Endothelial cell of umbilical vein (primary cell): ENCODE measurements around the gene TMTC1. TPM values are rescaled to one million over a fixed set of nuclear protein-coding genes. Genes with fewer than 3 reads are reported as not detected.

ENCODE experiments used
- BruUV-seq: library from RNA; stranded (reverse); fragments of 400-500 nt; replicated peaks from 2 replicates; lab custom pipeline; 2021; lab: Mats Ljungman, UMichigan
- CTCF ChIA-PET: fragments of 300-600, 350-600 bp; sonication (Branson Sonifier 250); formaldehyde crosslinking; loops from one replicate; lab custom pipeline; 2021; ENCODE audit warnings: antibody characterized with exemption, inconsistent platforms; lab: Charles Lee
- POLR2A ChIA-PET: fragments of 300-600, 350-600 bp; sonication (Branson Sonifier 250); formaldehyde crosslinking; loops from one replicate; lab custom pipeline; 2021; ENCODE audit warnings: antibody characterized with exemption, inconsistent platforms; lab: Charles Lee
- DNase-seq: peaks from one replicate; pipeline ENCODE4 v3.0.0-alpha.2; 2011; ENCODE audit warnings: low read depth, low spot score
- FAIRE-seq: peaks from 2 replicates; lab custom pipeline; 2011; peaks lifted over from hg19 to GRCh38; lab: Jason Lieb, UNC
- H2AFZ ChIP-seq: 2 replicates; pipeline ENCODE4 v1.6.0; 2012; ENCODE audit warnings: low read depth, low read length, control low read depth, inconsistent platforms
- H3K27ac ChIP-seq: 2 replicates; pipeline ENCODE4 v1.5.1; 2011; ENCODE audit warnings: low read depth, mild to moderate bottlenecking, control low read depth, low read length, moderate library complexity; ENCODE audit not compliant: insufficient read depth
- H3K27me3 ChIP-seq, 2 experiments: 2 replicates each; pipeline versions ENCODE4 v1.6.0 to v1.6.1; 2011; ENCODE audit warnings: low read length in 2 of 2, mixed read lengths in 1 of 2; ENCODE audit not compliant: control insufficient read depth in 2 of 2, insufficient read depth in 2 of 2
- H3K36me3 ChIP-seq, 2 experiments: 2 replicates in 1 of 2; 3 replicates in 1 of 2; pipeline ENCODE4 v1.5.1; 2011; ENCODE audit warnings: low read length in 2 of 2, mild to moderate bottlenecking in 1 of 2, moderate library complexity in 1 of 2; ENCODE audit not compliant: control insufficient read depth in 2 of 2, insufficient read depth in 2 of 2; ENCODE audit errors: extremely low read depth in 1 of 2
- H3K4me1 ChIP-seq: 3 replicates; pipeline ENCODE4 v1.5.1; 2011; ENCODE audit warnings: mild to moderate bottlenecking, low read length; ENCODE audit not compliant: control insufficient read depth, insufficient read depth; ENCODE audit errors: extremely low read depth
- H3K4me2 ChIP-seq: 2 replicates; pipeline ENCODE4 v1.6.1; 2011; ENCODE audit warnings: low read length, control low read depth, mixed read lengths; ENCODE audit not compliant: insufficient read depth
- H3K4me3 ChIP-seq, 3 experiments: fragments of 200-600 bp in 1 of 3; sonication (generic), shearing (Covaris generic) in 1 of 3; replicated peaks in 1 of 3; 2 replicates each; pipeline ENCODE4 v1.5.1; 2011 to 2016; ENCODE audit warnings: control low read depth in 3 of 3, low read length in 3 of 3, mild to moderate bottlenecking in 2 of 3, inconsistent platforms in 1 of 3, low read depth in 1 of 3, moderate library complexity in 1 of 3; ENCODE audit not compliant: insufficient read depth in 1 of 3
- H3K79me2 ChIP-seq: 2 replicates; pipeline ENCODE4 v1.6.0; 2012; ENCODE audit warnings: low read length, inconsistent platforms; ENCODE audit not compliant: control insufficient read depth, insufficient read depth
- H3K9ac ChIP-seq: replicated peaks from 2 replicates; pipeline ENCODE3; 2011; ENCODE audit warnings: low read length, control low read depth; ENCODE audit not compliant: insufficient read depth; ENCODE audit errors: extremely low read depth
- H3K9me1 ChIP-seq: replicated peaks from 3 replicates; pipeline ENCODE4 v1.6.0; 2011; ENCODE audit warnings: mild to moderate bottlenecking, low read length; ENCODE audit not compliant: control insufficient read depth, insufficient read depth; ENCODE audit errors: extremely low read depth
- H3K9me3 ChIP-seq: replicated peaks from 2 replicates; pipeline ENCODE4 v1.5.1; 2012; ENCODE audit warnings: low read length, inconsistent platforms; ENCODE audit not compliant: control insufficient read depth, insufficient read depth
- H4K20me1 ChIP-seq: replicated peaks from 2 replicates; pipeline ENCODE3; 2011; ENCODE audit warnings: mild to moderate bottlenecking, low read length; ENCODE audit not compliant: control insufficient read depth, insufficient read depth; ENCODE audit errors: extremely low read depth
- EZH2 ChIP-seq: IDR thresholded peaks from 2 replicates; pipeline ENCODE4 v1.6.1; 2012; ENCODE audit warnings: borderline replicate concordance, low read depth, mild to moderate bottlenecking, moderate library complexity, low read length, inconsistent platforms; ENCODE audit not compliant: severe bottlenecking
- FOS ChIP-seq: IDR thresholded peaks from 2 replicates; pipeline ENCODE4 v1.6.1; 2011; ENCODE audit warnings: mild to moderate bottlenecking, low read length, moderate library complexity, borderline replicate concordance; ENCODE audit not compliant: insufficient read depth
- GATA2 ChIP-seq: IDR thresholded peaks from 2 replicates; pipeline ENCODE4 v1.7.0; 2011; ENCODE audit warnings: low read depth, mild to moderate bottlenecking, moderate library complexity, mixed read lengths, low read length; ENCODE audit not compliant: insufficient read length, insufficient read depth
- JUN ChIP-seq: IDR thresholded peaks from 2 replicates; pipeline ENCODE4 v1.6.1; 2011; ENCODE audit warnings: borderline replicate concordance, low read depth; ENCODE audit not compliant: insufficient read length, insufficient read depth
- MYC ChIP-seq: IDR thresholded peaks from one replicate; pipeline ENCODE4 v1.6.1; 2011; ENCODE audit warnings: mild to moderate bottlenecking, low read depth, low read length
- POLR2A ChIP-seq: IDR thresholded peaks from 2 replicates; pipeline ENCODE4 v1.6.1; 2012; ENCODE audit warnings: low read depth, mild to moderate bottlenecking, control low read depth, low read length
- POLR2AphosphoS5 ChIP-seq: IDR thresholded peaks from 2 replicates; pipeline ENCODE4 v1.6.1; 2012; ENCODE audit warnings: low read depth, mild to moderate bottlenecking, control low read depth, low read length, moderate library complexity; ENCODE audit not compliant: insufficient read depth
- dilution Hi-C: fragments of 300-500 bp; cut with MboI; formaldehyde crosslinking; loops from one replicate; pipeline ENCODE4 v1.15.0; 2019; ENCODE audit warnings: low sequenced_read_pairs; ENCODE audit not compliant: extremely low pct_ligation_motif_present
- intact Hi-C: fragments of 100-400 bp; cut with micrococcal nuclease; formaldehyde crosslinking; loops from one replicate; pipeline ENCODE4 v1.10.0; 2022
- polyA plus RNA-seq, 4 experiments: library from polyadenylated mRNA; depleted of rRNA in 3 of 4; stranded (reverse) in 3 of 4; unstranded in 1 of 4; fragments of >200 nt; gene quantifications; 2 replicates each; pipeline versions ENCODE4 v1.2.1 to v1.2.3, GENCODE V29; 2011 to 2012; ENCODE audit warnings: missing spikeins in 1 of 4
- total RNA-seq: library from RNA; stranded (reverse); gene quantifications from 2 replicates; pipeline ENCODE4 v1.2.3, GENCODE V29; 2021
- TF ChIP-seq, protein P1 (sequence below), 2 donors: IDR thresholded peaks; 1 replicate in 1 of 2; 2 replicates in 1 of 2; pipeline ENCODE4 v1.5.1; 2011; ENCODE audit warnings: low read length in 2 of 2, mild to moderate bottlenecking in 2 of 2, moderate library complexity in 2 of 2, control low read depth in 1 of 2, inconsistent platforms in 1 of 2, low read depth in 1 of 2; ENCODE audit not compliant: insufficient read depth in 1 of 2; ENCODE audit errors: extremely low read depth in 1 of 2
- TF ChIP-seq, protein P2 (sequence below): IDR thresholded peaks from 2 replicates; pipeline ENCODE4 v1.6.1; 2011; ENCODE audit not compliant: insufficient read depth, insufficient read length

Gene TMTC1
- total and polyA plus RNA-seq, 2 donors (not counting 3 experiments of a cell fraction or from before 2014, with no cell fraction given), result 5.4 to 5.9 TPM

DNA sequence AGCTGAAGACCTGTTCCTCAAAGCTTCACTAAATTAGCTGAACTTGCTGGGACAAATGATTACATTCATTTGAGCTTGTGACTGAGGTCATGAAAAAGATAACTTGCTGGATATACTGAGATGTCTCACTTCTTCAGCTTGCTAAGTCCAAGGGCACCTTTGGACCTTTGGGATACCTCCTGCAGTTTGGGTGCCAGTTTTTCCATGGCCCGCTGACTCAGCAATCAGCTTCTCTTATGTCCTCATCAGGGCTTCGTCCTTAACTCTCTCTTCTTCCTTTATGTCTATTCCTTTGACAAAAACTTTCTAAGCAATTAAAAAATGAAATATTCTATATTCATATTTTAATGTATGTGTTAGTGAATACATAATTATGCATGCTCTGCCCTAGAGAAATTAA, 331.9 kb downstream of the TMTC1 start:
- BruUV-seq, result no TSS peak
- no peak for DNase-seq
- POLR2A ChIA-PET, result no interaction called here
- Histone ChIP-seq H3K27ac (no peak overlapping the region), H3K36me3 (no peaks in the 10 kb centered on the region), H3K79me2 (no peaks in the 10 kb centered on the region), H3K9ac (no peak overlapping the region), H3K9me1 (no peaks in the 10 kb centered on the region), H2AFZ (no peak overlapping the region), H3K27me3 (no peaks in the 10 kb centered on the region), H3K4me1 (no peaks in the 10 kb centered on the region), H3K4me2 (no peak overlapping the region), H3K4me3 (no peak overlapping the region), H4K20me1 (no peaks in the 10 kb centered on the region), H3K9me3 (no peaks in the 10 kb centered on the region)
- dilution Hi-C loops, result no loop called here
- TF ChIP-seq POLR2A (no peak), FOS (no peak), MYC (no peak), EZH2 (no peak), JUN (no peak), GATA2 (no peak), POLR2AphosphoS5 (no peak)
- TF ChIP-seq, protein P1, sequence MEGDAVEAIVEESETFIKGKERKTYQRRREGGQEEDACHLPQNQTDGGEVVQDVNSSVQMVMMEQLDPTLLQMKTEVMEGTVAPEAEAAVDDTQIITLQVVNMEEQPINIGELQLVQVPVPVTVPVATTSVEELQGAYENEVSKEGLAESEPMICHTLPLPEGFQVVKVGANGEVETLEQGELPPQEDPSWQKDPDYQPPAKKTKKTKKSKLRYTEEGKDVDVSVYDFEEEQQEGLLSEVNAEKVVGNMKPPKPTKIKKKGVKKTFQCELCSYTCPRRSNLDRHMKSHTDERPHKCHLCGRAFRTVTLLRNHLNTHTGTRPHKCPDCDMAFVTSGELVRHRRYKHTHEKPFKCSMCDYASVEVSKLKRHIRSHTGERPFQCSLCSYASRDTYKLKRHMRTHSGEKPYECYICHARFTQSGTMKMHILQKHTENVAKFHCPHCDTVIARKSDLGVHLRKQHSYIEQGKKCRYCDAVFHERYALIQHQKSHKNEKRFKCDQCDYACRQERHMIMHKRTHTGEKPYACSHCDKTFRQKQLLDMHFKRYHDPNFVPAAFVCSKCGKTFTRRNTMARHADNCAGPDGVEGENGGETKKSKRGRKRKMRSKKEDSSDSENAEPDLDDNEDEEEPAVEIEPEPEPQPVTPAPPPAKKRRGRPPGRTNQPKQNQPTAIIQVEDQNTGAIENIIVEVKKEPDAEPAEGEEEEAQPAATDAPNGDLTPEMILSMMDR (IDR thresholded peaks at IDR 0.05; ENCODE audit: extremely low read depth in 1 of 2, insufficient read depth in 1 of 2, low read depth in 1 of 2, low read length in 2 of 2), result no peak
- TF ChIP-seq, protein P2, sequence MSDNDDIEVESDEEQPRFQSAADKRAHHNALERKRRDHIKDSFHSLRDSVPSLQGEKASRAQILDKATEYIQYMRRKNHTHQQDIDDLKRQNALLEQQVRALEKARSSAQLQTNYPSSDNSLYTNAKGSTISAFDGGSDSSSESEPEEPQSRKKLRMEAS, result no peak
- CTCF ChIA-PET, result no interaction called here
- intact Hi-C loops, result no loop called here
- FAIRE-seq, result no peak
